Kidney epithelial cell (primary cell): ENCODE results near the gene KHDRBS1. TPM values are rescaled to one million over a fixed set of nuclear protein-coding genes. Genes with fewer than 3 reads are reported as not detected.

ENCODE experiments used
- DNase-seq: peaks from one replicate; pipeline ENCODE4 v3.0.0-alpha.2; 2010; ENCODE audit warnings: low read depth
- H3K27me3 ChIP-seq: 2 replicates; pipeline ENCODE4 v1.6.0; 2011; ENCODE audit warnings: low read length; ENCODE audit not compliant: control insufficient read depth, insufficient read depth
- H3K36me3 ChIP-seq: 2 replicates; pipeline ENCODE4 v1.5.1; 2011; ENCODE audit warnings: low read length; ENCODE audit not compliant: control insufficient read depth, insufficient read depth
- H3K4me3 ChIP-seq: 2 replicates; pipeline ENCODE4 v1.5.1; 2011; ENCODE audit warnings: low read depth, mild to moderate bottlenecking, control low read depth, low read length
- total RNA-seq: library from RNA; depleted of rRNA; stranded (reverse); fragments of >200 nt; gene quantifications from 2 replicates; pipeline ENCODE4 v1.2.3, GENCODE V29; 2015
- TF ChIP-seq, protein P1 (sequence below): IDR thresholded peaks from 2 replicates; pipeline ENCODE4 v1.5.1; 2011; ENCODE audit warnings: mild to moderate bottlenecking, moderate library complexity, low read length, control low read depth, inconsistent platforms; ENCODE audit not compliant: insufficient read depth, poor library complexity, severe bottlenecking

KHDRBS1 gene
- total RNA-seq, 1 donor from 2014 or later: 110 TPM

DNA sequence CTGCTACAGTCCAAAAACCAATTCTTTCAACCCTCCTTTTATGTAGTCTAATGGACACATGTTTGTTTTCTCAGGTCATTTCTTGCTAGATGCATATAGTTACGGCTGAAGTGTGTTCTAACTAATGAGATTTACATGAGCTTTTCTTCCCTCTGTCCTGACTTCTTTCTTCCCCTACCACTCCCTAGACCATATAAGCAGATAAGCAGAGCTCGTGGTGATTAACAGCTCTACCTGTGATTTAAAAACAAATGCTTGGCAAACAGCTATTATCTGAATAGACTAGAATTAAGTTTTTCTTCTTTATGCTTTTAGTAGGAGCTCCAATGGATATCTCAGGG is 18.6 kb downstream of the KHDRBS1 start:
- Histone ChIP-seq H3K36me3 (peaks cover 8% of the 10 kb centered on the region), H3K27me3 (no peaks in the 10 kb centered on the region), H3K4me3 (no peak overlapping the region)
- TF ChIP-seq, protein P1, sequence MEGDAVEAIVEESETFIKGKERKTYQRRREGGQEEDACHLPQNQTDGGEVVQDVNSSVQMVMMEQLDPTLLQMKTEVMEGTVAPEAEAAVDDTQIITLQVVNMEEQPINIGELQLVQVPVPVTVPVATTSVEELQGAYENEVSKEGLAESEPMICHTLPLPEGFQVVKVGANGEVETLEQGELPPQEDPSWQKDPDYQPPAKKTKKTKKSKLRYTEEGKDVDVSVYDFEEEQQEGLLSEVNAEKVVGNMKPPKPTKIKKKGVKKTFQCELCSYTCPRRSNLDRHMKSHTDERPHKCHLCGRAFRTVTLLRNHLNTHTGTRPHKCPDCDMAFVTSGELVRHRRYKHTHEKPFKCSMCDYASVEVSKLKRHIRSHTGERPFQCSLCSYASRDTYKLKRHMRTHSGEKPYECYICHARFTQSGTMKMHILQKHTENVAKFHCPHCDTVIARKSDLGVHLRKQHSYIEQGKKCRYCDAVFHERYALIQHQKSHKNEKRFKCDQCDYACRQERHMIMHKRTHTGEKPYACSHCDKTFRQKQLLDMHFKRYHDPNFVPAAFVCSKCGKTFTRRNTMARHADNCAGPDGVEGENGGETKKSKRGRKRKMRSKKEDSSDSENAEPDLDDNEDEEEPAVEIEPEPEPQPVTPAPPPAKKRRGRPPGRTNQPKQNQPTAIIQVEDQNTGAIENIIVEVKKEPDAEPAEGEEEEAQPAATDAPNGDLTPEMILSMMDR: no peak
- no peak for DNase-seq

- TF ChIP-seq, protein P1: no peak
- no peak for DNase-seq
- H3K36me3 ChIP-seq: peaks cover 8% of the 10 kb centered on the region
- H3K4me3 ChIP-seq: no peak overlapping the region
- H3K27me3 ChIP-seq: no peaks in the 10 kb centered on the region
Measured at GRCh38 chr1:32035119-32035518, 21.5 kb downstream of the KHDRBS1 start.

DNA sequence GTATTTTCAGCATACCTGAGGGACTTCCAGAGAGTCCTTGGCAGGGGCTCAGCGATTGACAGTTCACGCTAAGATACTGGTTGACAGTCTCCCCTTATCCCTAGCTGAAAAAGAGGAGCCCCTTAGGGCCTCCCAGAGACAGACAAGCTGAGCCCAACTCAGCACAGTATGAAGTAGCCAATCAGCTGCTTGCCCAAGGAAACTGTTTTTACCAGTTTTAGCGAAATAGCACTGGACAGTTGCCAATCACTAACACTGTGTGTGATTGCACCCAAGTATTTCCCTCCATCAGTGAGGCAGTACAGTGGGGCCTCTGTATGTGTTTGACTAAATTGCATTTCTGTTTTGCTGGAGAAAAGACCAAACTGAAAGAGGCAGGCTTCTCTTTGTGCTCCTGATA is 27.0 kb downstream of the KHDRBS1 start:
- Histone ChIP-seq H3K27me3 (no peaks in the 10 kb centered on the region), H3K4me3 (no peak overlapping the region), H3K36me3 (peaks cover 5% of the 10 kb centered on the region)
- TF ChIP-seq, protein P1: no peak
- DNase-seq: no peak

DNA sequence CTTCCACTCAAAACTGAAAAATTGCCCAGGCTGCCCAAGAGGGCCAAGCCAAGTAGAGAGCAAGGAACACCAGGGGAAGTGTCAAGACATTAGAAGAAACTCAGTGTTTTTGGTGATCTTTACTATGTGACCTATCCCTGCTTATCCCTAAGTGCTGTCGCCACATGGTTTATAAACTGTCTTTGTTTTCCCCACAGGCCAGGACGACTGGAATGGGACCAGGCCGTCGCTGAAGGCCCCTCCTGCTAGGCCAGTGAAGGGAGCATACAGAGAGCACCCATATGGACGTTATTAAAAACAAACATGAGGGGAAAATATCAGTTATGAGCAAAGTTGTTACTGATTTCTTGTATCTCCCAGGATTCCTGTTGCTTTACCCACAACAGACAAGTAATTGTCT is 28.7 kb downstream of the KHDRBS1 start:
- no peak overlapping the region for H3K4me3 ChIP-seq
- H3K36me3 ChIP-seq: peaks cover 5% of the 10 kb centered on the region
- no peak for DNase-seq
- H3K27me3 ChIP-seq: no peaks in the 10 kb centered on the region
- TF ChIP-seq, protein P1: no peak

DNA sequence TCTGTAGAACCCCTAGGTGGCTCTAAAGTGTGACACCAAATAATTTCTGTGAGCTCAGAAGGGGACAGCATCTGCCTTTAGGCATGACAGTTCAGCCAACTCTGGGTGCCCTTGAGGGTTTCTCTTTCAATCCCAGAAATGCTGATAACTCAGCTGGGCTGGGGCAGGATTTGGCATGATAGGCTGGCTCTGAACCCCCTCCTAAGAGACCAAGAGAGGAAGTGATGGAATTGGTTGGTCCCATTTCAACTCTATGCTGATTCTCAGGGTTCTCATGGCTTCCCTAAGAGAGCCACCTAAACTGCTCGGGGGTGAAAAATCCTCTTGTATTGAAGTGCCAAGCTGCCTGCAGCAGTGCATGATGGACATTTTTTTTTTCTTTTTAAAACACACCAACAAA is 30.6 kb downstream of the KHDRBS1 start:
- TF ChIP-seq, protein P1: no peak
- Histone ChIP-seq H3K4me3 (no peak overlapping the region), H3K36me3 (peaks cover 5% of the 10 kb centered on the region), H3K27me3 (no peaks in the 10 kb centered on the region)
- DNase-seq: no peak

- no peak overlapping the region for H3K4me3 ChIP-seq
- TF ChIP-seq, protein P1: no peak
- DNase-seq: no peak
- H3K36me3 ChIP-seq: peaks cover 5% of the 10 kb centered on the region
- no peaks in the 10 kb centered on the region for H3K27me3 ChIP-seq
Measured at GRCh38 chr1:32045772-32046171, 32.1 kb downstream of the KHDRBS1 start.
